Thyroid gland (tissue), 4 donors: ENCODE results near the gene STARD3NL. TPM values are rescaled to one million over a fixed set of nuclear protein-coding genes. Genes with fewer than 3 reads are reported as not detected.
A peak's percentile ranks its signal among the peaks of the same experiment; 100 is the strongest.
"Not testable (repeated sequence)": the region's sequence is repeated elsewhere in the genome, so short reads cannot be mapped to it uniquely, and the experiment has no call there.

Experiments used
- DNase-seq, 2 donors: peaks; one replicate each; pipeline ENCODE4 v3.0.0-alpha.2; 2019
- H3K27ac ChIP-seq, 3 donors: fragments of 200-600 bp; sonication (generic); 1 replicate in 2 of 3; 2 replicates in 1 of 3; pipeline ENCODE4 v1.5.1; 2016 to 2019; ENCODE audit warnings: mild to moderate bottlenecking in 1 of 3, moderate library complexity in 1 of 3
- H3K27me3 ChIP-seq: fragments of 200-600 bp; sonication (generic); one replicate; pipeline ENCODE4 v1.5.1; 2019
- H3K36me3 ChIP-seq, 2 donors: fragments of 200-600 bp; sonication (generic); one replicate each; pipeline ENCODE4 v1.5.1; 2016 to 2019
- H3K4me1 ChIP-seq, 2 donors: fragments of 200-600 bp; sonication (generic); one replicate each; pipeline ENCODE4 v1.5.1; 2017 to 2019
- H3K4me3 ChIP-seq, 3 donors: fragments of 200-600 bp; sonication (generic); replicated peaks in 1 of 3; 1 replicate in 2 of 3; 2 replicates in 1 of 3; pipeline ENCODE4 v1.5.1; 2016; ENCODE audit warnings: mild to moderate bottlenecking in 1 of 3
- H3K9me3 ChIP-seq: fragments of 200-600 bp; sonication (generic); one replicate; pipeline ENCODE4 v1.5.1; 2017
- POLR2A ChIP-seq, 2 donors: fragments of 450-650 bp; IDR thresholded peaks; one replicate each; pipeline ENCODE4 v1.6.1; 2017; ENCODE audit warnings: antibody characterized with exemption in 2 of 2, mild to moderate bottlenecking in 2 of 2, moderate library complexity in 1 of 2
- WGBS, 2 donors: methylation state at CpG; one replicate each; pipeline ENCODE4 v1.1.5; 2017; 5-methylcytosine and 5-hydroxymethylcytosine counted together
- intact Hi-C: fragments of 100-400 bp; cut with DNase I; formaldehyde crosslinking; loops from one replicate; pipeline ENCODE4 v1.15.1; 2023
- total RNA-seq, 4 donors: library from RNA; depleted of rRNA; stranded (reverse); fragments of >200 nt; gene quantifications; one replicate each; pipeline ENCODE4 v1.2.3, GENCODE V29; 2016
- TF ChIP-seq, protein P1 (sequence below), 6 experiments: fragments of 200-600 bp in 3 of 6; fragments of 450-650 bp in 3 of 6; sonication (generic) in 3 of 6; IDR thresholded peaks; one replicate each; pipeline ENCODE4 v1.5.1; 2016 to 2019; ENCODE audit warnings: antibody characterized with exemption in 6 of 6, mild to moderate bottlenecking in 2 of 6, inconsistent platforms in 1 of 6, moderate library complexity in 1 of 6

STARD3NL gene
- total RNA-seq, 4 donors from 2014 or later = 53.1 to 77.4 (median 62.0) TPM

DNA sequence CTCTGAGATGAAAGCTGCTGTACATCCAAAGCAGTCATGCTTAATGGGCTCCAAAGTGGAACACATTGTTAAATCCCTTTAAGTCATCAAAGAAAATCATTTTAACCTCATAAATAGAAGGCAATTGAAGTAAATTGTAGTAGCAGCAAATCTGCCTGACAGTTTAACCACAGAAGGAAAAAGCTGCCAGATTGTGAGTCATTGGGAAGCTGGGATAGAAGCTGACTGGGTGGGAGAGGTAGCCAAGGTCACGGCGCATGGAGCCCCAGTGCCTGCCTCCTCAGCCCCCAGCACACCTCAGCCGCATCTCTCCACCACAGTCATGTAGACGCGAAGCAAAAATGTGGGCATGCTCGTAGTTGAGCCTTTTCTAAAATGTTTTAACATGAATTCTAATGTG, 51.3 kb downstream of the STARD3NL start:
- no peak for DNase-seq
- no peaks in the 10 kb centered on the region for H3K4me1 ChIP-seq
- TF ChIP-seq, protein P1, sequence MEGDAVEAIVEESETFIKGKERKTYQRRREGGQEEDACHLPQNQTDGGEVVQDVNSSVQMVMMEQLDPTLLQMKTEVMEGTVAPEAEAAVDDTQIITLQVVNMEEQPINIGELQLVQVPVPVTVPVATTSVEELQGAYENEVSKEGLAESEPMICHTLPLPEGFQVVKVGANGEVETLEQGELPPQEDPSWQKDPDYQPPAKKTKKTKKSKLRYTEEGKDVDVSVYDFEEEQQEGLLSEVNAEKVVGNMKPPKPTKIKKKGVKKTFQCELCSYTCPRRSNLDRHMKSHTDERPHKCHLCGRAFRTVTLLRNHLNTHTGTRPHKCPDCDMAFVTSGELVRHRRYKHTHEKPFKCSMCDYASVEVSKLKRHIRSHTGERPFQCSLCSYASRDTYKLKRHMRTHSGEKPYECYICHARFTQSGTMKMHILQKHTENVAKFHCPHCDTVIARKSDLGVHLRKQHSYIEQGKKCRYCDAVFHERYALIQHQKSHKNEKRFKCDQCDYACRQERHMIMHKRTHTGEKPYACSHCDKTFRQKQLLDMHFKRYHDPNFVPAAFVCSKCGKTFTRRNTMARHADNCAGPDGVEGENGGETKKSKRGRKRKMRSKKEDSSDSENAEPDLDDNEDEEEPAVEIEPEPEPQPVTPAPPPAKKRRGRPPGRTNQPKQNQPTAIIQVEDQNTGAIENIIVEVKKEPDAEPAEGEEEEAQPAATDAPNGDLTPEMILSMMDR (IDR thresholded peaks at IDR 0.05) = no peak
- no peak for TF ChIP-seq POLR2A (IDR thresholded peaks at IDR 0.05)
- peaks cover 14 to 16% of the 10 kb centered on the region in 2 donors for H3K36me3 ChIP-seq
- no peaks in the 10 kb centered on the region for H3K9me3 ChIP-seq
- no peaks in the 10 kb centered on the region for H3K27me3 ChIP-seq
- H3K4me3 ChIP-seq = no peak overlapping the region
- intact Hi-C loops = no loop called here
- WGBS, 2 donors = 94 to 98% methylated on average over 6 of the region's 6 CpGs
- no peak overlapping the region for H3K27ac ChIP-seq

DNA sequence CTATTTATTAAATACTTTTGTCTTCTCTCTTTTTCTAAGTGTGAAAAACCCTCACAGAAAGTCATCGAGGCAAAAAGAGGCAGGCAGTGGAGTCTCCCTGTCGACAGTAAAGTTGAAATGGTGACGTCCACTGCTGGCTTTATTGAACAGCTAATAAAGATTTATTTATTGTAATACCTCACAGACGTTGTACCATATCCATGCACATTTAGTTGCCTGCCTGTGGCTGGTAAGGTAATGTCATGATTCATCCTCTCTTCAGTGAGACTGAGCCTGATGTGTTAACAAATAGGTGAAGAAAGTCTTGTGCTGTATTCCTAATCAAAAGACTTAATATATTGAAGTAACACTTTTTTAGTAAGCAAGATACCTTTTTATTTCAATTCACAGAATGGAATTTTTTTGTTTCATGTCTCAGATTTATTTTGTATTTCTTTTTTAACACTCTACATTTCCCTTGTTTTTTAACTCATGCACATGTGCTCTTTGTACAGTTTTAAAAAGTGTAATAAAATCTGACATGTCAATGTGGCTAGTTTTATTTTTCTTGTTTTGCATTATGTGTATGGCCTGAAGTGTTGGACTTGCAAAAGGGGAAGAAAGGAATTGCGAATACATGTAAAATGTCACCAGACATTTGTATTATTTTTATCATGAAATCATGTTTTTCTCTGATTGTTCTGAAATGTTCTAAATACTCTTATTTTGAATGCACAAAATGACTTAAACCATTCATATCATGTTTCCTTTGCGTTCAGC, 52.0 kb downstream of the STARD3NL start:
- WGBS, 2 donors = 91 to 94% methylated on average over 6 of the region's 6 CpGs
- Histone ChIP-seq H3K27ac (no peak overlapping the region), H3K27me3 (no peaks in the 10 kb centered on the region), H3K4me3 (no peak overlapping the region), H3K9me3 (no peaks in the 10 kb centered on the region), H3K4me1 (no peaks in the 10 kb centered on the region), H3K36me3 (peaks cover 14 to 16% of the 10 kb centered on the region in 2 donors)
- intact Hi-C loops = no loop called here
- no peak for DNase-seq
- TF ChIP-seq POLR2A (IDR thresholded peaks at IDR 0.05) = no peak
- TF ChIP-seq, protein P1 (IDR thresholded peaks at IDR 0.05) = no peak

DNA sequence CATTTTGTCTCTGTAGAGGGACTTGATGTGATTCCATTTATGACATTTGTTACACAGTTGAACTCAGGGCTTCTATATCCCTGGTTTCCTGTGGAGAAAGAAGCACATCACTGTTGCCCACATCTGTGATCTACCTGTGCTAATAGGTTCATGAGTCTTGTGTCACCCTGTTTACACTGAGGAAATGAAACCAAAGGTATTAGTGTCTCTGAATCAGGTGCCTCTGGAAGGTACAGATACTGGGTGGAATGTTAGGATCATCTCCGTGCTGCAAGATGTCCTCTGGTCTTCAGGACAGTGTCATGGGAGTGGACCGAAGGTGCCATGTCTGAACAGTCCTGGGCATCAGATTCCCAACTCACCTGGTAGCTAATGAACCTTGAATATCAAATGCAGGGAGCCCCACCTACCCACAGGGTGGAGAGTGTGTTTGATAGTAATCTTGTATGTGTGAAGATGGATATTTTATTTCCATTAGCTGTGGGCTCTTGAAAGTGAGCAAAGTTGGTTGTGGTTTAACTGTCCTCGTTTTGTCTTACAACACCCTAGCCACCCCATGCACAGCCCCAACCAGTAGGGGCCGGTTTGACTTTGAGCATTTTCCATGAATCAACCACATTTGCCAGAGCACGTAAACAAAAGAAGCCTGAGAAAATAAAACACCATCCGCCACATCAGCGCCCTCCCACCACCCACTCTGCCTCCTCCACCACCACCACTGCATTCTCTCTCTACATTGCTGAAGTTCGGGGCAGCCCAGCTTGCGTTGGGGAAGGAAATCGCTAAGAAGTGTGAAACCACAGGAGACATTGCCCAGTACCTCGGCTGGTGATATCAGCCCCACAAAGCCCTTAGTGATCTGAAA, 54.7 kb downstream of the STARD3NL start:
- H3K36me3 ChIP-seq = peaks cover 14 to 16% of the 10 kb centered on the region in 2 donors
- H3K9me3 ChIP-seq = no peaks in the 10 kb centered on the region
- no peaks in the 10 kb centered on the region for H3K4me1 ChIP-seq
- 78 to 91% methylated on average over 11 of the region's 11 CpGs for WGBS, 2 donors
- TF ChIP-seq, protein P1 (IDR thresholded peaks at IDR 0.05) = no peak
- no peak for TF ChIP-seq POLR2A (IDR thresholded peaks at IDR 0.05)
- peak in 1 of 2 donors; percentile 17 for DNase-seq
- H3K4me3 ChIP-seq = no peak overlapping the region
- intact Hi-C loops = no loop called here
- no peak overlapping the region for H3K27ac ChIP-seq
- no peaks in the 10 kb centered on the region for H3K27me3 ChIP-seq

DNA sequence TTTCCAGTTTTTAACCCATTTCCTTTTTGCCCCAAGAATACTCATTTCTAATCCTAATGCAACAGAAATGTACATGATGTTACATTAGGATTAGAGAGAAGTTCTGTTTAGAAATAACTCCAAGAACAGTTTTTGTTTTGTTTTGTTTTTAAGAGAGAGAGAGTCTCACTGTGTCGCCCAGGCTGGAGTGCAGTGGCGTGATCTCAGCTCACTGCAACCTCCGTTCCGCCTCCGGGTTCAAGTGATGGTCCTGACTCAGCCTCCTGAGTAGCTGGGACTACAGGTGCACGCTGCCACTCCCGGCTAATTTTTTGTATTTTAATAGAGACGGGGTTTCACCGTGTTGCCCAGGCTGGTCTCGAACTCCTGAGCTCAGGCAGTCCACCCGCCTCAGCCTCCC, 56.7 kb downstream of the STARD3NL start:
- intact Hi-C loops = not testable (repeated sequence)
- 89 to 91% methylated on average over 11 of the region's 11 CpGs for WGBS, 2 donors

DNA sequence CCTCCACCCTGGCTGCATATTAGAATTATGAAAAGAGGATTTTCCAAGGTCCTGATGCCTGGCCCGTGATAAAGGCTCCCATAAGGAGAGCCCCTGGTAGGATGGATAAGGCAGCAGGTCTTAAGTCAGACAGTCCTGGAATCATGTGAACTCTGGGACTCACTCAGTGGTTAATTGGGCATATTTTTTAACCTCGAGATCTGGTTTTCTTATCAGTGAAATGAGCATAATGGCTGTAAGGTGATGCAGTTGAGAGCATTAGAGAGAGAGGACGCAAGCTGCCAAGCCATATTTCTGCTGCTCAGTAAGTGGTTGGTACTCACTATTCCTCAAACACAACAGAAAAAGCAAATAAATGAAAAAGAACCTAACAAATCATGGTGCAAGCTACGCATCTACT, 57.6 kb downstream of the STARD3NL start:
- H3K4me3 ChIP-seq = no peak overlapping the region
- WGBS, 2 donors = 79% methylated on average over 4 of the region's 4 CpGs
- no peaks in the 10 kb centered on the region for H3K4me1 ChIP-seq
- no peak overlapping the region for H3K27ac ChIP-seq
- no peak for DNase-seq
- no peaks in the 10 kb centered on the region for H3K36me3 ChIP-seq
- TF ChIP-seq POLR2A (IDR thresholded peaks at IDR 0.05) = no peak
- TF ChIP-seq, protein P1 (IDR thresholded peaks at IDR 0.05) = no peak
- intact Hi-C loops = no loop called here
- no peaks in the 10 kb centered on the region for H3K9me3 ChIP-seq
- no peaks in the 10 kb centered on the region for H3K27me3 ChIP-seq

More for the DNA sequence above, 56.7 kb downstream of the STARD3NL start:
- not testable (repeated sequence) for H3K4me3 ChIP-seq, H3K36me3 ChIP-seq, H3K27ac ChIP-seq, H3K4me1 ChIP-seq, H3K27me3 ChIP-seq, H3K9me3 ChIP-seq, DNase-seq

DNA sequence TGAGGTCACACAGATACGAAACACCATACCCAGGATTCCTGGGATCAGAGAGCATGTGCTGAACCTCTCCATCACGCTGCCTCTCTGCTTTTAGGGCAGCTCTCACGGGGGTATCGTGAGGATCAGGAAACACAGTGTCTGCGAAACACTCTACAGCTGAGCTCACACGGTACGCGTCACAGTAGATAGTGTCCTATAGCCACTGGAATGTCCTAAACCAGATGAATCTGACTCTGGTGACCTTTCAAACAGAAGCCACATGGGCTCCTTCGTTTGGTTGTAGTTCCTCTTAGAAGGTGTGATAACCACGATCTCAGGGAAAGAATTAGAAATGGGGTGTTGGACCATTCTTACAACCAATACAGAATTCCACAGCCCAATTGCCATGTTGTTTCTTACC, 61.1 kb downstream of the STARD3NL start:
- WGBS, 2 donors = 92 to 94% methylated on average over 10 of the region's 10 CpGs
- intact Hi-C loops, DNase-seq, H3K4me3 ChIP-seq, H3K4me1 ChIP-seq, H3K27me3 ChIP-seq, H3K36me3 ChIP-seq, H3K9me3 ChIP-seq, H3K27ac ChIP-seq: not testable (repeated sequence)
